HG03139 (cell line): ENCODE measurements around the gene MYOG.

Experiments used
- ATAC-seq: cut with Tn5 transposase; IDR thresholded peaks from one replicate; pipeline ENCODE4 v1.9.1; 2021; ENCODE audit not compliant: unreplicated experiment

MYOG gene

GRCh38 chr1:203072911-203073310 is 12.9 kb downstream of the MYOG start:
- ATAC-seq = no peak

- no peak for ATAC-seq
Measured at GRCh38 chr1:203072002-203072602, 13.7 kb downstream of the MYOG start.

- no peak for ATAC-seq
Measured at GRCh38 chr1:203069030-203069747, 16.6 kb downstream of the MYOG start.

GRCh38 chr1:203066965-203067364 is 18.8 kb downstream of the MYOG start:
- ATAC-seq = no peak

GRCh38 chr1:203065986-203066385 is 19.8 kb downstream of the MYOG start:
- no peak for ATAC-seq

GRCh38 chr1:203065191-203065590 is 20.6 kb downstream of the MYOG start:
- ATAC-seq = no peak

GRCh38 chr1:203063287-203063686 is 22.5 kb downstream of the MYOG start:
- ATAC-seq = no peak

- no peak for ATAC-seq
Measured at GRCh38 chr1:203060115-203060514, 25.7 kb downstream of the MYOG start.

- ATAC-seq = no peak
Measured at GRCh38 chr1:203059485-203059884, 26.3 kb downstream of the MYOG start.

- ATAC-seq = no peak
Measured at GRCh38 chr1:203058676-203058935, 27.2 kb downstream of the MYOG start.

GRCh38 chr1:203057911-203058675 is 27.7 kb downstream of the MYOG start:
- ATAC-seq = no peak

- no peak for ATAC-seq
Measured at GRCh38 chr1:203056516-203056915, 29.3 kb downstream of the MYOG start.

GRCh38 chr1:203056012-203056411 is 29.8 kb downstream of the MYOG start:
- ATAC-seq = no peak

- ATAC-seq = no peak
Measured at GRCh38 chr1:203055161-203055799, 30.5 kb downstream of the MYOG start.

- no peak for ATAC-seq
Measured at GRCh38 chr1:203054642-203055041, 31.2 kb downstream of the MYOG start.

GRCh38 chr1:203054184-203054583 is 31.6 kb downstream of the MYOG start:
- no peak for ATAC-seq

- ATAC-seq = no peak
Measured at GRCh38 chr1:203052601-203053000, 33.2 kb downstream of the MYOG start.

GRCh38 chr1:203051841-203052324 is 33.9 kb downstream of the MYOG start:
- ATAC-seq = no peak

GRCh38 chr1:203050826-203051225 is 35.0 kb downstream of the MYOG start:
- ATAC-seq = no peak

- no peak for ATAC-seq
Measured at GRCh38 chr1:203049576-203050180, 36.1 kb downstream of the MYOG start.

- no peak for ATAC-seq
Measured at GRCh38 chr1:203049077-203049476, 36.7 kb downstream of the MYOG start.
